Suprapubic skin (tissue), 4 donors: ENCODE measurements around the gene CYREN. TPM values are rescaled to one million over a fixed set of nuclear protein-coding genes. Genes with fewer than 3 reads are reported as not detected.

Experiments
- DNase-seq, 2 donors: peaks; one replicate each; pipeline ENCODE4 v3.0.0-alpha.2; 2019; ENCODE audit warnings: low spot score in 2 of 2
- H3K27ac ChIP-seq: fragments of 200-600 bp; sonication (generic); one replicate; pipeline ENCODE4 v1.5.1; 2019
- H3K27me3 ChIP-seq: fragments of 200-600 bp; sonication (generic); one replicate; pipeline ENCODE4 v1.5.1; 2019
- H3K36me3 ChIP-seq: fragments of 200-600 bp; sonication (generic); one replicate; pipeline ENCODE4 v1.5.1; 2019
- H3K4me1 ChIP-seq: fragments of 200-600 bp; sonication (generic); one replicate; pipeline ENCODE4 v1.5.1; 2019
- H3K4me3 ChIP-seq: fragments of 200-600 bp; sonication (generic); one replicate; pipeline ENCODE4 v1.5.1; 2019; ENCODE audit warnings: mild to moderate bottlenecking
- H3K9me3 ChIP-seq: fragments of 200-600 bp; sonication (generic); one replicate; pipeline ENCODE4 v1.5.1; 2019
- CTCF ChIP-seq, 2 donors: fragments of 200-600 bp in 1 of 2; fragments of 450-650 bp in 1 of 2; sonication (generic) in 1 of 2; IDR thresholded peaks; one replicate each; pipeline ENCODE4 v1.5.1; 2016 to 2019; ENCODE audit warnings: antibody characterized with exemption in 2 of 2, mild to moderate bottlenecking in 1 of 2, moderate library complexity in 1 of 2
- EP300 ChIP-seq: sonication (generic); formaldehyde crosslinking; IDR thresholded peaks from one replicate; pipeline ENCODE4 v1.6.1; 2017; ENCODE audit warnings: antibody characterized with exemption
- POLR2A ChIP-seq, 2 donors: fragments of 450-650 bp; IDR thresholded peaks; one replicate each; pipeline ENCODE4 v1.6.1; 2017; ENCODE audit warnings: antibody characterized with exemption in 2 of 2, mild to moderate bottlenecking in 2 of 2, moderate library complexity in 2 of 2
- POLR2AphosphoS5 ChIP-seq, 3 donors: sonication (generic); formaldehyde crosslinking; IDR thresholded peaks; one replicate each; pipeline ENCODE4 v1.6.1; 2017; ENCODE audit warnings: antibody characterized with exemption in 3 of 3
- WGBS: methylation state at CpG from one replicate; pipeline ENCODE4 v1.1.5; 2018; 5-methylcytosine and 5-hydroxymethylcytosine counted together
- total RNA-seq, 4 donors: library from RNA; depleted of rRNA; stranded (reverse); fragments of >200 nt; gene quantifications; one replicate each; pipeline ENCODE4 v1.1.0, GENCODE V29; 2016

Gene CYREN
- total RNA-seq, 4 donors from 2014 or later: 25.2 to 40.0 (median 32.4) TPM

DNA sequence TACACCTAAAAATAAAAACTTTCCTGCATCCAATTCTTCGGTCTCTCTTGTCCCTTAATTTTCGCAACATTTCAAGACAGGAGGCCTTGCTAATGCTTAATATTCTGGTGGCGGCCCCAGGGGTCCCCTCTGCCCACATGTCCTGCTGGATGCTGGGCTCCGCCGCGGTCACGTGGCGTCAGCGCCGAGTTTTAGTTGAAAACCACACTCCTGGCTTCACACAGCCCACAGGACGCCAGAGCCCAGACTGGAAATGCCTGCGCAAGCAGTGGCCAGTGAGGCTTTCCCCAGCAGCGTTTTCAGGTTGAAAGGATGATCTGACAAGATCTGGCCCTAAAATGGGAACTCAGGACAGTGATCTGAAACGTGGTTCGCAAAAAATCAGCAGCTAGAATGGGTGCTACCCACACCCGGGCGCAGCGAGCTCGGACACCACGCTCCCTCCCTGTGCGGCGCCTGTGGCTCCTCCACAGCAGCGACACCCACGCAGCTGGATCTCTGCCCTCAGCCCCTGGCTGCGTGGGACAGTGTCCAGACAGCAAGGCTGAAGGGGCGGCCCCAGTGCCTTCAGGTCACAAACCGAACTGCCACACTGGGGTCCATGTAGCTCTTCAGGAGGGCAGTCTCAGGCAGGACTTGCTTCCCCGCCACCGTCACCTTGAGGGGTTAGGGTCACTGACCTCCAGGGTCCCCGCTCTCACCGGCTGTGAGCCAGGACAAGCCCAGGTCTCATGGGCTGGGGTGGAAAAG is 11.6 kb upstream of the CYREN start:
- TF ChIP-seq POLR2AphosphoS5 (IDR thresholded peaks at IDR 0.05): no peak
- no peak for TF ChIP-seq POLR2A (IDR thresholded peaks at IDR 0.05)
- no peak for TF ChIP-seq EP300
- no peak for TF ChIP-seq CTCF (IDR thresholded peaks at IDR 0.05)
- H3K4me1 ChIP-seq: no peaks in the 10 kb centered on the region
- DNase-seq: peak in 1 of 2 donors; percentile 37
- H3K27ac ChIP-seq: no peak overlapping the region
- no peak overlapping the region for H3K4me3 ChIP-seq
- H3K9me3 ChIP-seq: peaks cover 50% of the 10 kb centered on the region
- H3K27me3 ChIP-seq: no peaks in the 10 kb centered on the region
- H3K36me3 ChIP-seq: peaks cover 54% of the 10 kb centered on the region
- WGBS: 96% methylated on average over 28 of the region's 31 CpGs

- no peak overlapping the region for H3K4me3 ChIP-seq
- WGBS: 87% methylated on average over 3 of the region's 3 CpGs
- peaks cover 50% of the 10 kb centered on the region for H3K9me3 ChIP-seq
These were observed 10.9 kb upstream of the CYREN start for GRCh38 chr7:135181261-135181928.

DNA sequence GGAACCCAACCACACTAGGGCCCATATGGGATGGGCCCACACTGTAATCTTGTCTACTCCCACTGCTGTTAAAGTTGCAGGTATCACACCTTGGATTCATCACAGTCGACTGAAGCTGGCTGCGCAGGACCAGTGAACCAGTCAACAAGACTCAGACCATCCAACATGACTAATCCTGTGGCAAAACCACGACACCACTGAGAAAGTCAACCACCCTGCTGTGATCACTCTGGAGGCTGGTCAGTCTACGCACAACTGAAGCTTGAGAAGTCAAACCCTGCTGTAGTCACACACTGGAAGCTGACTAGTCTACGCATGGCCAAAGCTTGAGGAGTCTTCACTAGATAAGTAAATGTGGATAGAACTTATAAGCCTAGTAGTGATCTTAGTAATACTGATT is 9.6 kb upstream of the CYREN start:
- no peak overlapping the region for H3K4me3 ChIP-seq
- TF ChIP-seq POLR2AphosphoS5 (IDR thresholded peaks at IDR 0.05) (no peak), EP300 (no peak), CTCF (IDR thresholded peaks at IDR 0.05) (no peak), POLR2A (IDR thresholded peaks at IDR 0.05) (no peak)
- no peak overlapping the region for H3K27ac ChIP-seq
- no peaks in the 10 kb centered on the region for H3K27me3 ChIP-seq
- peaks cover 50% of the 10 kb centered on the region for H3K9me3 ChIP-seq
- H3K36me3 ChIP-seq: peaks cover 34% of the 10 kb centered on the region
- H3K4me1 ChIP-seq: peaks cover 6% of the 10 kb centered on the region
- peak in 1 of 2 donors; percentile 38 for DNase-seq
- 98% methylated on average over 5 of the region's 5 CpGs for WGBS

More at GRCh38 chr7:135181261-135181928, 10.9 kb upstream of the CYREN start:
- no peaks in the 10 kb centered on the region for H3K27me3 ChIP-seq
- no peak overlapping the region for H3K27ac ChIP-seq
- TF ChIP-seq EP300: no peak
- TF ChIP-seq CTCF (IDR thresholded peaks at IDR 0.05): no peak
- no peak for TF ChIP-seq POLR2AphosphoS5 (IDR thresholded peaks at IDR 0.05)
- no peak for TF ChIP-seq POLR2A (IDR thresholded peaks at IDR 0.05)
- no peak for DNase-seq
- H3K4me1 ChIP-seq: no peaks in the 10 kb centered on the region
- peaks cover 47% of the 10 kb centered on the region for H3K36me3 ChIP-seq

DNA sequence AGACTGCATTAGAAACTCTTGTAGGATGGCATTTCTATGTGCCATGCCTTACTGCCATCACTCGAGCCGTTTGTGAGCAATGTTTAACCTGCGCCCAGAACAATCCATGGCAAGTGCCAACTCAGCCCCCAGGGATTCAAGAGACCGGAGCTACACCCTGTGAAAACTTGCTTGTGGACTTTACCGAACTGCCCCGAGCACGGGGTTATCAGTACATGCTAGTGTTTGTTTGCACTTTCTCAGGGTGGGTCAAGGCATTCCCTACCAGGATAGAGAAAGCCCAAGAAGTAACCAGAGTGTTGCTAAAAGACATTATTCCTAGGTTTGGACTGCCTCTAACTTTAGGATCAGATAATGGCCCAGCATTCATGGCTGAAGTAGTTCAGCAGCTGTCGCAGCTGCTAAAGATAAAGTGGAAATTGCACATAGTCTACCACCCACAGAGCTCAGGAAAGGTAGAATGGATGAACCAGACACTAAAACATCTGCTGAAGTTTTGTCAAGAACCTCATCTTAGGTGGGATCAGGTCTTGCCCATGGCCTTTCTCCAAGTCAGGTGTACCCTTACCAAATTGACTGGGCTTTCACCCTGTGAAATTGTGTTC is 8.9 kb upstream of the CYREN start:
- H3K4me3 ChIP-seq: no peak overlapping the region
- TF ChIP-seq POLR2AphosphoS5 (IDR thresholded peaks at IDR 0.05) (no peak), CTCF (IDR thresholded peaks at IDR 0.05) (no peak), EP300 (no peak), POLR2A (IDR thresholded peaks at IDR 0.05) (no peak)
- H3K27ac ChIP-seq: no peak overlapping the region
- H3K36me3 ChIP-seq: peaks cover 27% of the 10 kb centered on the region
- H3K4me1 ChIP-seq: peaks cover 6% of the 10 kb centered on the region
- peaks cover 50% of the 10 kb centered on the region for H3K9me3 ChIP-seq
- H3K27me3 ChIP-seq: no peaks in the 10 kb centered on the region
- WGBS: 85% methylated on average over 6 of the region's 8 CpGs
- peak in 1 of 2 donors; percentile 37 for DNase-seq

GRCh38 chr7:135178364-135178763 is 7.9 kb upstream of the CYREN start:
- no peak for TF ChIP-seq POLR2AphosphoS5 (IDR thresholded peaks at IDR 0.05)
- H3K36me3 ChIP-seq: peaks cover 17% of the 10 kb centered on the region
- H3K27ac ChIP-seq: no peak overlapping the region
- 94% methylated on average over 13 of the region's 13 CpGs for WGBS
- H3K9me3 ChIP-seq: peaks cover 44% of the 10 kb centered on the region
- no peak overlapping the region for H3K4me3 ChIP-seq
- no peak for DNase-seq
- H3K4me1 ChIP-seq: peaks cover 6% of the 10 kb centered on the region
- H3K27me3 ChIP-seq: no peaks in the 10 kb centered on the region
